ENCODE results near the gene ATG7.

DNA sequence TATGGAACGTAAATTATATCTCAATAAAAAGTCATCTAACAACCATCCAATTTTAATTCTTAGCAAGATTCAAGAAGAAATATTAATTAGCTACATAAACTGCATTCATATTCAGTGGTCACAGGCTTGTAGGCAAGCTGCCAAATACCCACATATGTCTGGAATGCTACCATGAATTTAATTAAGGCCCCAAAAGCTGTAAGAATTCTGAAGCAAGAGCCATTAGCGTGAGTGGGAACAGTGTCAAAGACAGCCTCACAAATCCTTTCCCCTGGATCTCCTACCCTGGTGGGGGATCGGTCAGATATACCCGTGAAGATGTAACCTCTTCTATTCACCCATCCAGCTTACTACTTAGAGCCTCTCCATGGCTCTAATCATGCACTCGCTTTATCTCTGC lies 40.0 kb downstream of the ATG7 start:
- TF ChIP-seq CTCF (IDR thresholded peaks at IDR 0.05) (no peak), POLR2A (IDR thresholded peaks at IDR 0.05) (no peak)
